ENCODE measurements around the gene RAD51B.

Gene RAD51B

DNA sequence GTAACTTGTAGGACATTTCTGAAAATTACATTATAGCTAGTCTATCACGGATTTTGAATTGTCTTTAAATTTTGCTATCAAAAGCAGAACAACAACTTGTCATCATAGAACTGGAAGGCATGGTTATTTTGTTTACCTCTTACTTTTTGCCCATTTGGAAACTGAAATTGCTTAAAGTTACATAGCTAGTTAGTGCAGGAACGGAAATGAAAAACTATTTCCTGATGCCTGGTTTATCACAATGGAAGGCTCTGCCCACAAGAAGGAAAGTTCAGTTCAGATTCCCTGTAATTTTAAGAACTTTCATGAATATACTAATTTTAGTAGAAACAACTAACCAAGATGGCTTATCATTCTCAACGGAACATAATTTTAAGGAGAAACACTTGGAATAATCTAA lies 427.7 kb downstream of the RAD51B start:
- no peaks in the 10 kb centered on the region for H4K20me1 ChIP-seq
- H3K4me3 ChIP-seq, result peak overlapping the region in 1 of 10 experiments; percentile 11; a peak in 1 of 20 replicates
- no peak for TF ChIP-seq Cebpa-rat (IDR thresholded peaks at IDR 0.05)
- no peaks in the 10 kb centered on the region for H3K9me3 ChIP-seq (replicated peaks in 1 of 11)
- H3K4me1 ChIP-seq, result peaks cover 61 to 78% (median 71%) of the 10 kb centered on the region in 10 experiments
- peak overlapping the region; percentile 76 to 91 (median 82); a peak in 21 of 22 replicates for H3K4me2 ChIP-seq
- H3K9ac ChIP-seq, result peak overlapping the region in 7 of 11 experiments; percentile 66 to 75 (median 70); a peak in 8 of 22 replicates
- no peaks in the 10 kb centered on the region for H3K36me3 ChIP-seq
- H3K27ac ChIP-seq, result peak overlapping the region in 10 of 11 experiments; percentile 75 to 87 (median 84); a peak in 21 of 22 replicates
- H3K27me3 ChIP-seq, result no peaks in the 10 kb centered on the region

GRCh38 chr14:68247676-68248268 lies 428.2 kb downstream of the RAD51B start:
- H3K27ac ChIP-seq, result peak overlapping the region; percentile 68 to 87 (median 83); a peak in 21 of 22 replicates
- H3K9ac ChIP-seq, result peak overlapping the region; percentile 65 to 78 (median 72)

DNA sequence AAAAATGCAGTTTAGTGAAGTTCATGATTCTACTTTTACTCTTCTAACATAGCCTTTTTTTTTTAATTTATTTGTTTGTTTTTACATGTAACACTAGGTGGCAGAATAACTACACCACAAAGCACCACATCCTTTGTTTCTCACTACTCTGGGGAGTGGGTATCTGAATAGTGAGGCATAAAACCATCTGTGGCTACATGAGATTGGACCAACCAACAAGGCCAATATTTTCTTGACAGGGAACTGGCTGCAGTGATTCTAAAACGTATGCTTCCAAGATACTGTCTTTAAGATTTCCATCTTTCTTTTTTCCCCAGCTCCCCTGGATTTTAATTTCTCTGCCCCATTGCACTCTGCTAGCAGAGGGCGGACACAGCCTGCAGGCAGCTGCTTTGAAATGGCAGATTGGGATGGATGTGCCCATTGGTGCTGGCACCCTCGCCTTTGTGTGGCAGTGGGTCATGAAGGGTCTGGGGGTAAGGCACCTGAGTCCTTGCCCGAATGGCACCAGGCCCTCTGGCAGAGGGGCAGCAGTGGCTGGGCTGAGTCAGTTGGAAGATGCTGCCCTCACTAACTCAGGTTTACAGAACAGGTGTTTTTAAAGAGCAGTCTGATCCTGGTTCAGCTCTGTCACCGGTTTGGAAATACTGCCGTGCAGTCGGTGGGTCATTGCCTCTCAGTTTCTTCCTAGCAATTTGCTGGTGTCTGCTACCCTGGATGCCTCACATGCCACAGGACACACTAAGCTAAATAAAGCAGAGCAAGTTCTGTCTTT lies 429.1 kb downstream of the RAD51B start:
- Histone ChIP-seq H4K20me1 (no peaks in the 10 kb centered on the region), H3K36me3 (no peaks in the 10 kb centered on the region), H3K9me3 (replicated peaks in 1 of 11) (no peaks in the 10 kb centered on the region), H3K4me2 (peak overlapping the region; percentile 76 to 91 (median 82)), H3K27ac (peak overlapping the region; percentile 68 to 87 (median 83)), H3K4me3 (peak overlapping the region in 3 of 10 experiments; percentile 6 to 10 (median 8); a peak in 5 of 20 replicates), H3K27me3 (no peaks in the 10 kb centered on the region), H3K9ac (peak overlapping the region; percentile 65 to 78 (median 72)), H3K4me1 (peaks cover 68 to 85% (median 80%) of the 10 kb centered on the region in 10 experiments)
- no peak for TF ChIP-seq Cebpa-rat (IDR thresholded peaks at IDR 0.05)

More at GRCh38 chr14:68247676-68248268, 428.2 kb downstream of the RAD51B start:
- peak in 10 of 11 experiments; percentile 36 to 92 (median 84); a peak in 17 of 22 replicates for TF ChIP-seq Cebpa-rat (IDR thresholded peaks at IDR 0.05)
- no peaks in the 10 kb centered on the region for H3K36me3 ChIP-seq
- H4K20me1 ChIP-seq, result no peaks in the 10 kb centered on the region
- no peaks in the 10 kb centered on the region for H3K9me3 ChIP-seq (replicated peaks in 1 of 11)
- H3K4me2 ChIP-seq, result peak overlapping the region; percentile 76 to 91 (median 82)
- peaks cover 66 to 83% (median 76%) of the 10 kb centered on the region in 10 experiments for H3K4me1 ChIP-seq
- peak overlapping the region in 3 of 10 experiments; percentile 6 to 11 (median 11); a peak in 6 of 20 replicates for H3K4me3 ChIP-seq
- no peaks in the 10 kb centered on the region for H3K27me3 ChIP-seq

DNA sequence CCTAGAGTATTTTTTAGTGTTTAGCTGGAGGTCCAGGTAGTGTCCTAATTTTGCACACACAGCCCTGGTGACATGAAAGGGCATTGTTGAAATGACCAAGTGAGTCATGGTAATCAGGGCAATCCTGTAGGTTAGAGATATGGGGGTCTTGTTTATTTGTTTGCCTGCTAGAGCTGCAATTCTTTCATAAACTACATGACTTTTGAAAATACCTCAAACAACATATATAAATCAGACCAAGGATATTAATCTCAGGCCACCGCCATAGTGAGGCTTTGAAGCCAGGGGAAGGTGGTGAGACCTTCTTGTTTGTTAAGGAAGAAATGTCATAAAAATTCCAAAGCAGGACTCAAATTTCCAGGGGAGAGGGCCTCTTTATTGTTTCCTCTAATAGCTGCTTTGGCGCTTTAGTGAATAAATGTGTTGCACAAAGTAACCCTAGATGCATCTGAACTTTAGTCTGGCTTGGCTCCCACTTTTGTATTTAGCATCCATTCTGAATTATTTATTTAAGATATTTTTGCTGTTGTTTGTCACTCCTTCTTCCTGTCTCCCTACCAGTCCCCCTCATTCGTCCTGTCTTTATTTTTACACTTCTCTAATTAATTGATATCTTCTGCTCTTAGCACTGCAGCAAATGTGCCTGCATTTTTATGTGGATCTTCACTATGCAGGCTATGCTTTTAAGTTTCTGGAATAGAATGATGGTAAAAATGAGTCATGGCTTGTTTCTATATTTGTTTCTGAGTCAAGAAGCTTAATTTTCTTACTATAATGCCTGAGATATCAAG lies 430.3 kb downstream of the RAD51B start:
- H3K36me3 ChIP-seq, result no peaks in the 10 kb centered on the region
- no peaks in the 10 kb centered on the region for H3K27me3 ChIP-seq
- H3K4me2 ChIP-seq, result peak overlapping the region; percentile 74 to 91 (median 80)
- H4K20me1 ChIP-seq, result no peaks in the 10 kb centered on the region
- peak overlapping the region; percentile 50 to 78 (median 69); a peak in 21 of 22 replicates for H3K9ac ChIP-seq
- H3K9me3 ChIP-seq (replicated peaks in 1 of 11), result no peaks in the 10 kb centered on the region
- no peak for TF ChIP-seq Cebpa-rat (IDR thresholded peaks at IDR 0.05)
- peaks cover 77 to 96% (median 89%) of the 10 kb centered on the region in 10 experiments for H3K4me1 ChIP-seq
- peak overlapping the region; percentile 68 to 87 (median 83); a peak in 21 of 22 replicates for H3K27ac ChIP-seq
- no peak overlapping the region for H3K4me3 ChIP-seq

- H3K27ac ChIP-seq, result peak overlapping the region; percentile 68 to 87 (median 83); a peak in 21 of 22 replicates
- H3K4me3 ChIP-seq, result no peak overlapping the region
- no peaks in the 10 kb centered on the region for H3K36me3 ChIP-seq
- peaks cover 70 to 99% (median 90%) of the 10 kb centered on the region in 10 experiments for H3K4me1 ChIP-seq
- no peaks in the 10 kb centered on the region for H3K27me3 ChIP-seq
- H4K20me1 ChIP-seq, result no peaks in the 10 kb centered on the region
- H3K4me2 ChIP-seq, result peak overlapping the region; percentile 74 to 91 (median 80)
- no peaks in the 10 kb centered on the region for H3K9me3 ChIP-seq (replicated peaks in 1 of 11)
- TF ChIP-seq Cebpa-rat (IDR thresholded peaks at IDR 0.05), result no peak
- H3K9ac ChIP-seq, result peak overlapping the region; percentile 40 to 78 (median 69); a peak in 19 of 22 replicates
These were observed 431.6 kb downstream of the RAD51B start for GRCh38 chr14:68250927-68251768.

DNA sequence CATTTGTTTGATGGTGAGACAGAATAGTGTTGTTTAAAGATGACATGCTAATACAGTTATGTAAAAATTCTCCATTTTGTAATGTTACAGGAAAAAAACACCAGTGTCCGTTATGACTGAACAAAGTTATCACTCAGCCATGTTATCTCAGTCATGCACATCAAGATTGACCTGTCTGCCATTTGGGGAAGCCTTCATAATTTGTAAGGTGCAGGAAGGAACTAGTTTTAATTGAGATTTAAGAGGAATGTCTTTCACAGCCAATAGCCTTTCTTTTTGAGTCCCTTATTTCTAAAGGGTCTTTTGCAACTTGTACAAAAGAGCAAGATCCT lies 432.2 kb downstream of the RAD51B start:
- Histone ChIP-seq H3K27ac (peak overlapping the region in 10 of 11 experiments; percentile 75 to 87 (median 84); a peak in 19 of 22 replicates), H3K4me2 (peak overlapping the region; percentile 74 to 91 (median 80))

GRCh38 chr14:68253160-68253780 lies 433.7 kb downstream of the RAD51B start:
- Histone ChIP-seq H3K9me3 (replicated peaks in 1 of 11) (no peaks in the 10 kb centered on the region), H3K9ac (no peak overlapping the region), H4K20me1 (no peaks in the 10 kb centered on the region), H3K4me2 (peak overlapping the region in 3 of 11 experiments; percentile 26 to 76 (median 29); a peak in 2 of 22 replicates), H3K4me1 (peaks cover 49 to 81% (median 70%) of the 10 kb centered on the region in 10 experiments), H3K36me3 (no peaks in the 10 kb centered on the region), H3K27ac (peak overlapping the region in 4 of 11 experiments; percentile 6 to 87 (median 85); a peak in 5 of 22 replicates), H3K4me3 (no peak overlapping the region), H3K27me3 (no peaks in the 10 kb centered on the region)
- no peak for TF ChIP-seq Cebpa-rat (IDR thresholded peaks at IDR 0.05)

More for the DNA sequence above, 432.2 kb downstream of the RAD51B start:
- TF ChIP-seq Cebpa-rat (IDR thresholded peaks at IDR 0.05), result no peak
- H3K9ac ChIP-seq, result peak overlapping the region in 5 of 11 experiments; percentile 66 to 78 (median 75); a peak in 4 of 22 replicates
- H3K9me3 ChIP-seq (replicated peaks in 1 of 11), result no peaks in the 10 kb centered on the region
- no peaks in the 10 kb centered on the region for H4K20me1 ChIP-seq
- no peaks in the 10 kb centered on the region for H3K36me3 ChIP-seq
- no peaks in the 10 kb centered on the region for H3K27me3 ChIP-seq
- H3K4me3 ChIP-seq, result no peak overlapping the region
- peaks cover 64 to 95% (median 86%) of the 10 kb centered on the region in 10 experiments for H3K4me1 ChIP-seq
